SU-DHL-6 (cell line): ENCODE data around the gene EPS8.

Source experiments
- CTCF ChIP-seq: fragments of 200-600 bp; sonication (generic); IDR thresholded peaks from one replicate; pipeline ENCODE4 v1.5.1; 2017; ENCODE audit warnings: antibody characterized with exemption, mild to moderate bottlenecking, low read length, moderate library complexity; ENCODE audit not compliant: insufficient read depth, poor library complexity, severe bottlenecking
- EZH2phosphoT487 ChIP-seq: fragments of 200-600 bp; sonication (generic), shearing (Covaris generic); conservative IDR thresholded peaks from 2 replicates; pipeline ENCODE4 v1.6.1; 2018; ENCODE audit warnings: mild to moderate bottlenecking, antibody characterized with exemption, low read length, moderate library complexity, mixed read lengths

GRCh38 chr12:15608941-15609340 is 180.2 kb downstream of the EPS8 start:
- no peak for TF ChIP-seq CTCF
- TF ChIP-seq EZH2phosphoT487: no peak
